ENCODE data around the gene ASH1L.
"Not testable (repeated sequence)": the region's sequence is repeated elsewhere in the genome, so short reads cannot be mapped to it uniquely, and the experiment has no call there.

Gene ASH1L

DNA sequence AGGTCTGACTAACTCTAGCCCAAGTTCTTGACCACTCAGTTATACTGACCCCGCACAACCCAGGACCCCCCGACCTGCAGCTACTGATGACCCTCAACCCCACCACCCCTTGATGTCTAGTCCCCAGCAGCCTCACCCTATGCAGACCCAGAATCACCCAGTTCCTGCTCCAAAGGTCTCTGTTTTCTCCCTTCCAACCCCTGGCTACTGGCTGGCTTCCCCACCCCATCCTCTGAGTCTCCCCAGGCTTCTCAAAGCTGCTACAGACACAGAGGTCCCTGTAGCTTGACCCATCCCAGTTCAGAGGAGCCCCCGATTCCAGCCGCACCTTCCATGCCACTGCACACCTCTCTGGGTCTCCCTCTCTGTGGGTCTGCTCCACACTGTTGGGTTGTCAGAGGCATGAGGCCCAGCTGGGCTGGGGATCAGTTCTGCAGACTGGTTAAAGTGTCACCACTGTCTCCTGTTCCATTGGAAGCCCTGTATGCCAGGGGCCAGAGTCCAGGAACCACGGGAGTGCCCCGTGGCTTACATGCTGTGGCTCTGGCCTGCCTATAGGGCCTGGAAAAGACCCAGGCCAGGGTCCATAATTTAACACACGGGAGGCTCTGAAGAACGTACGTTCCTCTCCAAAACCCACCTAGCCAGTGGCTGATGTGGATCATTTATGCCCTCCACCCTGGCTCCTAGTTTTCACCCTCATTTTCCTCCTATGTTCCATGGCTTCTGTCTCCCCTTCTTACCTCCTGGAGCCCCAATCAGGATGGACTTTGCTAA is 261.9 kb downstream of the ASH1L start:
- DNase-seq, result no peak

DNA sequence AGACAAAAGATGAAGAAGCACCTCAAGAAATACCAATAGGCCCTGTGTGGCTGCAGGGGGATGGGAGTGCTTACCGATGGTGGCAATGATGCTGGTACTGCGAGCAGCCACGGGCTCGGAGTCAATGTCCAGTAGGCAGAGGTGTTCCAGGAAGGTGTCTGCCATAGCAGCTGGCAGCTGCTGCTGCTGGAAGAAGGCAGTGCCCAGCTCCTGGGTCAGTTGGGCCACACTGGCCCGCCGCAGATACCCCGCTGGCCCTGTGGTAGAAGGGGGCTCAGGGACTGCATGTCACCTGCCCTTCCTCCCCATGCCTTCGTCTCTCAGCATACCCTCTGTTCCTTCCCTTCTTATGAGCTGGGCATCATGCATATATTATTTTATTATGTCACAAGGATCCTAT is 262.6 kb downstream of the ASH1L start:
- DNase-seq, result no peak

DNA sequence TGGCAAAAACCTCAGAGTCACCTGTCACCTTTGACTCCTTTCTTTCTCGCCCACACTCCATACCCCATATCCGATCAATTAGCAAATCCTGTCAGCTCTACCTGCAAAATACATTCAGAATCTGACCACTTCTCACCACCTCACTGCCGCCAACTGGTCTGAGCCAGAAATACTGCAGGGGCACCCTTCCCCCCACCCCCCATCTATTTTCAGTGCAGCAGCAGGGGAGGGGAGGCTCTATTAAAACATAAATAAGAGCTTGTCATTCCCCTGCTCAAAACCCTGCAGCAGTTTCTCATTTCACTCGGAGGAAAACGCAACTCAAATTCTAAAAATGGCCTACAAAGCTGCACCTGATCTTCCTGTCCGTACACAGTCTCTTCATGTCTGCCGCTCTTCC is 265.2 kb downstream of the ASH1L start:
- DNase-seq, result no peak

DNA sequence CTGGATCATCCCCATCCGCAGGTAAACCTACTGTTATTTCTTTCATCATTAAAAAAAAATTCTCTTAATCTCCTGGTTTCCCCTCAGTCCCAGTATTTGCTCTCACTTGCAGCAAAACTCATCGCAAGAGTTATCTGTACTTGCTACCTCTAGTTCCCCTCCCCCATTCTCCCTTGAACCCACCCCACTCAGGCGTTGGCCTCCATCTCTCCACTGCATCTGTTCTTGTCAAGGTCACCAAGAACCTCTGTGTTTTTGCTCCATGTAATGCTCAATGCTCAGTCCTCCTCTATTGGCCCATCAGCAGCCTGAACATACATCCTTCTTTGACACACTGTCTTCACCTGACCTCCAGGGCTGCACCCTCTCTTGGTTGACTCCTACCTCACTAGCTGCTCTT is 265.9 kb downstream of the ASH1L start:
- DNase-seq, result no peak

DNA sequence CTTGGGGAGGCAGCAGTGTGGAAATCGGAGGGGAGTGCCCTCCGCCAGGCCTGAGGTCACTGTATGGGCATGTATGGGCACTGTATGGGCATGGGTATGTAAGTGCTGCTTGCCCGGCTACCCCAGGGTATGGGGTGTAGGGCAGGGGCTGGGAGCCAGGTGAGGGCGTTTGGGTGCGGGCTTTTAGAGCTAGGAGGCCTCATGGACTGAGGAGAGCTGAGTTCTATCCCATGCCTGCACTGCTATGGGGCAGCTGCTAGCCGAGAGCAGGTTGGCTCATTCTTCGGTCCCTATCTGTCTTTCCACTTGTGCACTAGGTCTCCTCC is 266.7 kb downstream of the ASH1L start:
- DNase-seq, result no peak

DNA sequence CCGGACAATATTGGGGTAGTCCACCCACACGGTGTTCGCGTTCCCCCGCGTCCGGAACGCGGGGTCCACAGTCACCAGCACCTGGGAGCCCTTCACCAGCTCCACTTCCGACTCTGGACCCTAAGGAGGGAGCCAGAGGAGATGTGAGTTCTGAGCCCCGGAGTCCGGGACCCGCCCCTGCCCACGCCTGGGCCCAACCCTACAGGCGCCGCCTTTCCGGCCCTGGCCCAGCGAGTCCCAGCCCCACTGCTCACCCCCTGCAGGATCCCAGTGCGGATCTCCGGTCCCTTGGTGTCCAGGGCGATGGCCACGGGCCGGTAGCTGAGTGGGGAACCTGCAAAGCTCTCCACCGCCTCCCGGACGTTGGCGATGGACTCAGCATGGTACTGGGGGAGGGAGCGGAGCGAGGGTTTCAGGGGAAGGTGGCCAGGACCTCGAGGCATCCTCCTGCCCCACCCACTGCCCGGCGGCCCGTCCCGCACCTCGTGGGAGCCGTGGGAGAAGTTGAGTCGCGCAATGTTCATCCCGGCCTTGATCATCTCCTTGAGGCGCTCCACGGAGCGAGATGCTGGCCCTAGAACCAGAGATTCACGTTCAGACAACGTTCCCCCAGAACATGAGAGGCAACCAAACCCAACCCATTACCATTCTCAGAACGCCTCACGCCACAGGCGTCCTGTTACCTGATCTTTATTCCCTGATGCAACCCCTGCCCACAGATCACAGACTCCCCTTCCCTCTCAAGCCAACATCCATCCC is 267.2 kb downstream of the ASH1L start:
- no peak for DNase-seq

DNA sequence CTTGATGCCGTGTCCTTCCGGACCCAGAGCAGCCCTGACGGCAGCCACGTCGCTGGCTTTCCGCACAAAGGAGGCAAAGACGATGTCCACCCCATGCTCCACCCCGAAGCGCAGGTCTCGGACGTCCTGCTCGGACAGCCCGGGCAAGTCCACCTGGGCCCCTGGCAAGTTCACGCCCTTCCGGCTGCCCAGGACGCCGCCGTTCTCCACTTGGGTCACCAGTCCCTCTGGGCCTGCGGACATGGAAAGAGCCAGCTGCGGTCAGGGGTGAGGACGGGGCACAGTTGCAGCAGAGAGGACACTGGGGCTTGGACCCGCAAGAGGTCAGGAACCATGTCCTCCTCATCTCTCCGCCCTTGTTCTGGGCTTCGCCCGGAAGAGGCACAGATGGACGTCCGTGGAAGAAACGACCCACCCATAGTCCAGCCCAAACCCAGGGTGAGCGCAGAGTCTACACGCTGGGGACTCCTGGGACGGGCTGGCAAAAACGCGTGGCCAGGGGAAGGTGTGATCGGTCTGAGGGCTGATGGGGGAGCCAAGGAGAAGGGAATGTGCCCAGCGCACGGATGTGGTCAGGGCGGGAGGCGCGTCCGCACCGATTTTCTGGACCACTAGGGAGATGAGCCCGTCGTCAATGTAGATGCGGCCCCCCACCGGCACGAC is 268.0 kb downstream of the ASH1L start:
- DNase-seq, result no peak

DNA sequence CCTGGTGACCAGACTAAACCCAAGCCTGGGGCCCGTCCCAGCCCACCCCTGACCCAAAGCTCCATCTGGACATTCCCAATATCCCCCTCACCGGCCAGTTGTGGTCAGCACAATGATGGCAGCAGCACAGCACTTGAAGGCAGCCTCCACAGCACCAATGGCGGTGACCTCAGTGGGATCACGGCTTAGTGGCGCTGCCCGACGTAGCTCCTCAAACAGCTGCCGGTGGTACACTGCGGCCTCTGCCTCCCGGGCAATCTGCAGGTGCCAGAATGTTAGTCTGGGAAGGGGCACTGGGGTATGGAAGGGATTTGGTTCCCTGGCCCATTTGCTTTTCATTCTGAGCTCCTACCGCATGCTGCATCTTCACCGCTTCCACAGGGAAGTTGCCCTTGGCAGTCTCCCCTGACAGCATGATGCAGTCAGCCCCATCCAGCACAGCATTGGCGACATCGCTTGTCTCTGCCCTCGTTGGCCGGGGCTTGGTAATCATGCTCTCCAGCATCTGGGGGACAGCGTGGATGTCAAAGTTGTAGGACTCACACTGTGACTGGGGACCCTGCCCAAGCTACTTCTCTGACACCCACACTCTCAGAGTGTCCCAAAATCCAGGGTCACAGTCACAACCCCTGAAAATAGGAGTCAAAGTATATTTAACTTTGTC is 269.4 kb downstream of the ASH1L start:
- DNase-seq, result no peak

DNA sequence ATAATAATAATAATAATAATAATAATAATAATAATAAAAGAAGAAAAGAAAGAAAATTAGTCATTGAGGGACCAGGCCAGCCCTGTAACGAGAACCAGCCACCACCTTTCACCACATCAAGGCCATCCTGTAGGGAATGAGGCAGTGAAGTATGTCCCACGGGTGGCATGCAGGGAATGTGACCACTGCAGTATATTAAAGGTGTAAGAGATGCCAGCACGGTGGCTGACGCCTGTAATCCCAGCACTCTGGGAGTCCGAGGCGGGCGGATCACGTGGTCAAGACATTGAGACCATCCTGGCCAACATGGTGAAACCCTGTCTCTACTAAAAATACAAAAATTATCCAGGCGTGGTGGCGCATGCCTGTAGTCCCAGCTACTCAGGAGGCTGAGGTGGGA is 271.6 kb downstream of the ASH1L start:
- not testable (repeated sequence) for DNase-seq

DNA sequence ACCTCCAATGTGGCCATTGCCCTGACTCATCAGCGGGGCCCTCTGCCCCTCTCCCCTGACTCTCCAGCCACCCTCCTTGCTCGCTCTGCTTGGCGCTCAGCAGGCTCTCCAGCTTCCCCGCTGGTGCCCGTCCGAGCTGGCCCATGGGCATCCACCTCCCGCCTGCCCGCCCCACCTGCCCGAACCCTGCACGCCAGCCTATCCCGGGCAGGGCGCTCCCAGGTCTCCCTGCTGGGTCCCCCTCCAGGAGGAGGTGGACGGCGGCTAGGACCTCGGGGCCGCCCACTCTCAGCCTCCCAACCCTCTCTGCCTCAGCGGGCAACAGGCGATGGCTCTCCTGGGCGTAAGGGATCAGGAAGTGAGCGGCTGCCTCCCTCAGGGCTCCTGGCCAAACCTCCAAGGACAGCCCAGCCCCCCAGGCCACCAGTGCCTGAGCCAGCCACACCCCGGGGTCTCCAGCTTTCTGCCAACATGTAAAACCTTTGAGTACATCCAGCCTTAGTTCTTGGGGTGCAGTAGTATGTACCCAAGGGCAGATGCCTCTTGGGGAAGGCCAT is 274.5 kb downstream of the ASH1L start:
- DNase-seq, result no peak

DNA sequence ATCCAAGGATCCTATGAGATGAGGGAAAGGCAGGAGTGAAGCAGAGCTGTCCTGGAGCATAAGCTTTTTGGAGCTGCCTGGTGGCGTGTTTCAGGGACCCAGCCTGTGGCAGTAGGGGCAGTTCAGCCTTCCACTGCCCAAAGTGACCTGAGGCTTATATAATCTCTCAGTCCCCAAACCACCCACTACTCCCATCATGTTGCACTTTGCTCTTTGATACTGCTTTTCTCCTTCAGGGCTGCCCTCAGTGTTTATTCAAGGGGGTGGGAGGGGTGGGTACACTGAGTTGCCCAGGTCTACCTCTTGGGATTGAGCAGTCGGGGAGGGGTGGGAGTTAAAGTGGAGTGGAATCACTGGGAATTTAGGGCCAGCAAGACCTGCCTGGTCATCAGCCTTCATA is 276.1 kb downstream of the ASH1L start:
- no peak for DNase-seq

DNA sequence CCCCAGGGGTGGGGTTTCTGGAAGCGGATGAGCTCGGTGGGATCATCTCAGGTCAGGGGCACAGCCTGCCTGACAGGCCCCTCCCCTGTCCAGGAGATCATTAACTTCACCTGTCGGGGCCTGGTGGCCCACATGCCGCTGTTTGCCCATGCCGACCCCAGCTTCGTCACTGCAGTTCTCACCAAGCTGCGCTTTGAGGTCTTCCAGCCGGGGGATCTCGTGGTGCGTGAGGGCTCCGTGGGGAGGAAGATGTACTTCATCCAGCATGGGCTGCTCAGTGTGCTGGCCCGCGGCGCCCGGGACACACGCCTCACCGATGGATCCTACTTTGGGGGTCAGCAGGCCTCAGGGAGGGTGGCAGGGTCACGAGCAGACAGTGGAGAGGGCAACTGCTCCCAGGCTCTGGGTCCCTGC is 277.0 kb downstream of the ASH1L start:
- no peak for DNase-seq

Data from activated gamma-delta T cell (primary cell).